OCI-LY1 (cell line): Measurements from ENCODE around the gene CRADD.

Experiments
- CTCF ChIP-seq: fragments of 200-600 bp; sonication (generic), shearing (Covaris generic); IDR thresholded peaks from 2 replicates; pipeline ENCODE4 v1.5.1; 2017; ENCODE audit warnings: mild to moderate bottlenecking, antibody characterized with exemption, low read length, moderate library complexity, mixed read lengths
- EZH2 ChIP-seq: fragments of 200-600 bp; sonication (generic), shearing (Covaris generic); IDR thresholded peaks from 2 replicates; pipeline ENCODE4 v1.8.0; 2017; ENCODE audit warnings: borderline replicate concordance, mixed run types, mild to moderate bottlenecking, antibody characterized with exemption, low read length, moderate library complexity, mixed read lengths

GRCh38 chr12:93710574-93710926 lies 33.4 kb downstream of the CRADD start:
- TF ChIP-seq CTCF = no peak
- no peak for TF ChIP-seq EZH2
